Activated naive CD4-positive, alpha-beta T cell treated with anti-CD3 and anti-CD28 coated beads, Interleukin-2, amount 50 U/mL, for 24 hours (primary cell): Measurements from ENCODE around the gene RFXAP.

Source experiments
- H3K27ac Mint-ChIP-seq: one replicate; pipeline ENCODE4 v1.8.0; 2021; ENCODE audit warnings: mild to moderate bottlenecking, mixed read lengths
- H3K27me3 Mint-ChIP-seq: one replicate; pipeline ENCODE4 v1.8.0; 2021; ENCODE audit warnings: mixed read lengths
- H3K36me3 Mint-ChIP-seq: one replicate; pipeline ENCODE4 v1.8.0; 2021; ENCODE audit warnings: mixed read lengths
- H3K4me1 Mint-ChIP-seq: one replicate; pipeline ENCODE4 v1.8.0; 2021; ENCODE audit warnings: mixed read lengths
- H3K4me3 Mint-ChIP-seq: one replicate; pipeline ENCODE4 v1.8.0; 2021; ENCODE audit warnings: mild to moderate bottlenecking, mixed read lengths
- H3K9me3 Mint-ChIP-seq: one replicate; pipeline ENCODE4 v1.8.0; 2021; ENCODE audit warnings: mixed read lengths

RFXAP gene

DNA sequence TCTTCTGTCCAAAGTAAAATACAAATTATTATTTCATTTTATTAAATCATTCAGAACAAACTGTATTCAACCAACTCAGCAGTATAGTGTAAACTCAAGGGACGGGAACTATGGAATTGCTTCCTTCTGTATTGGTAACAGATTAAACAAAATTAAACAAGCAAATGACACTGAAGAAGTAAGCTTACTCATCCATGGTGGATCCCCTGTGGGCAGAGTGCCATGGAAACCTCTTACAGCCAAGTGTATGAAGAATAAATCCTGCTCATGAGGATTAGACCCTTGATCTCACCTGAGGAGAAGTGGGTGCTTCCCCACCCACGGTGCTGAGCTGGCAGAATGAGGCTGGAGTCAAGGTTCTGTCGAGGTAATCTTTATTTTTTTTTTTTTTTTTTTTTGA is 18.0 kb upstream of the RFXAP start:
- no peaks in the 10 kb centered on the region for H3K4me1 Mint-ChIP-seq
- peaks cover 19% of the 10 kb centered on the region for H3K27me3 Mint-ChIP-seq
- H3K27ac Mint-ChIP-seq = no peak overlapping the region
- H3K9me3 Mint-ChIP-seq = no peaks in the 10 kb centered on the region
- no peak overlapping the region for H3K4me3 Mint-ChIP-seq
- H3K36me3 Mint-ChIP-seq = no peaks in the 10 kb centered on the region

DNA sequence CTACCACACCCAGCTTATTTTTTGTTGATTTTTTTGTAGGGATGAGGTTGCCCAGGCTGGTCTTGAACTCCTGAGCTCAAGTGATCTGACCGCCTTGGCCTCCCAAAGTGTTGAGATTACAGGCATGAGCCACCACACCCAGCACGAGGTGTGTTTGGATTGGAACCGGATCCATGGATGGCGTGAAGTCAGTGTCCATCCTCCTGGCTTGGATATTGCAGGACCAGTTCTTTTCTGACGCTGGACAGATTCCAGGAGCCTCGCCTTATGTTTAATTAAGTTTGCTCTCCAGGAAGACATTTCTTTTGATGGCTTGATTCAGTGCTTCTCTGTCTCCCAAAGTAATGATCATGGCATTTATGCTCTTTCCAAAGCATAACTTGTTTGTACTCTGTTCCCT is 14.4 kb upstream of the RFXAP start:
- H3K27me3 Mint-ChIP-seq = peaks cover 22% of the 10 kb centered on the region
- no peaks in the 10 kb centered on the region for H3K9me3 Mint-ChIP-seq
- H3K36me3 Mint-ChIP-seq = no peaks in the 10 kb centered on the region
- H3K4me1 Mint-ChIP-seq = no peaks in the 10 kb centered on the region
- H3K4me3 Mint-ChIP-seq = no peak overlapping the region
- H3K27ac Mint-ChIP-seq = no peak overlapping the region

DNA sequence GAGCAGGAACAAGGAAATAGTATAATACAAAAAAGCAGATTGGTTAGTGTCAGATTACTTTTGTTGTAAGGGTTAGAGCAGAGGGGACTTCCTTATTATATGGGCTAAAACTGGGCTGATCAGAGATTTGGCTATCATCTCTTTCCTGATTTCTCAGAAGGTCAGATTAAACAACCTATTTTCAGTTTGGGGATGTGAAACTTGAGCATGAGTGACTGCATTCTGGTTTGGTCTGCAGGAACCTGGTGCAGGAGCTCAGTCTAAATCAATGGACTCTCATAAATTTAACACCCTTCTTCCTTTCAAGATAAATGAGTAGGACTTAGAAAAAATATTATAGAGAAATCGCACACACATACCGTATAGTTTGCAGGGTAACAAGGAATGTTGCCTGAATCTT is 12.9 kb upstream of the RFXAP start:
- H3K4me1 Mint-ChIP-seq = no peaks in the 10 kb centered on the region
- no peaks in the 10 kb centered on the region for H3K9me3 Mint-ChIP-seq
- H3K4me3 Mint-ChIP-seq = no peak overlapping the region
- H3K36me3 Mint-ChIP-seq = no peaks in the 10 kb centered on the region
- H3K27ac Mint-ChIP-seq = no peak overlapping the region
- peaks cover 27% of the 10 kb centered on the region for H3K27me3 Mint-ChIP-seq

DNA sequence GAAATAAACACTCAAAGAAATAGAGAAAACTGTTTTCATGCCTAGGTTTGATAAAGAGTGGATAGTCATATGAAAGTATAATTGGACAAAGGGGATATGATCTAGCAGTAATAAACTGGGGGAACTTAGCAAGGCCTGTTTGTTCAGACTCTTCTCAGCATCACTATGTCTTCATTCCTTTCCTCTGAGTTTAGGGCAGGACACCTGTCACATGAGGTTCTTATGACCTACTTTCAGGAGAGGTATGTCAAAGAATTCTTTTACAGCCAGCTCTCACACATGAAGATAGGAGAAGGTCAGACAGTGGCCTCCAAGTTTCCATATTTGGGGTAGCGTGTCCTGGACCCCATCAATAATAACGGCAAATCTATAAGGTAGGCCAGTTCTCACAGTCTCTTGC is 11.4 kb upstream of the RFXAP start:
- Mint-ChIP-seq H3K27ac (no peak overlapping the region), H3K4me3 (no peak overlapping the region), H3K27me3 (peaks cover 26% of the 10 kb centered on the region), H3K4me1 (no peaks in the 10 kb centered on the region), H3K36me3 (no peaks in the 10 kb centered on the region), H3K9me3 (no peaks in the 10 kb centered on the region)

DNA sequence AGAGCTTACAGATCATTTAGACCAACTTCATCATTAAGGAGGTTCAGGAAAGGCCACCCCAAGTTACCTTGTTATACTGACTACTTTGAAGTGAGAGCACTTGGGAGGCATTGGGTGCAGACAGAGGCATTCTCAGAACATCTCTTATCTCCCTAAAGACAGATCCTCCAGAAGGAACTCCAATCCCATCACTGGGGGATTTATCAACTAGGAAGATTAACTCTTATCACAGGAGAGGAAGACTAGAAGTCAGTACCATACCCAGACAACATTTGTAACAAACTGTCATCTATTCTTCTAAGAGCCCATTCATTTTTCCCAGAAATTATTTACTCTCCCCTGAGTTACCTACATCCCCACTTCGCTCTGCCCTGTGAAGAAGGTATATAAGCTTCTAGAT is 5.8 kb upstream of the RFXAP start:
- Mint-ChIP-seq H3K27ac (no peak overlapping the region), H3K36me3 (no peaks in the 10 kb centered on the region), H3K4me1 (peaks cover 6% of the 10 kb centered on the region), H3K4me3 (no peak overlapping the region), H3K27me3 (peaks cover 7% of the 10 kb centered on the region), H3K9me3 (no peaks in the 10 kb centered on the region)

DNA sequence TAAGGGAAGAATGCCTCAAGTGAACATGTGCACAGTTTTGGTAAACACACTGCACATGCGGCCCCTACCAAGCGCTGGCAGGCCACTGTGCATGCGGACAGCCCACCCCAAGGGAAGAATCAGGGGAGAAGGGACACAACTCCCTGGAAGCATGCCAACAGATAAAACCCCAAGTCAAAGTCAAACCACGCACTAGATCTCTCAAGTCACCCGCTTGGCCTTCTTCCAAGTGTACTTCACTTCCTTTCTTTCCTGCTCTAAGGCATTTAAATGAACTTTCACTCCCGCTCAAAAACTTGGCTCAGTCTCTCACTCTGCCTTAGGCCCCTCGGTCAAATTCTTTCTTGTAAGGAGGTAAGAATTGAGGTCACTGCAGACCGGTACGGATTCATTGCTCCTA is 4.6 kb upstream of the RFXAP start:
- Mint-ChIP-seq H3K4me3 (no peak overlapping the region), H3K36me3 (no peaks in the 10 kb centered on the region), H3K27ac (no peak overlapping the region), H3K27me3 (peaks cover 7% of the 10 kb centered on the region), H3K9me3 (no peaks in the 10 kb centered on the region), H3K4me1 (peaks cover 13% of the 10 kb centered on the region)

DNA sequence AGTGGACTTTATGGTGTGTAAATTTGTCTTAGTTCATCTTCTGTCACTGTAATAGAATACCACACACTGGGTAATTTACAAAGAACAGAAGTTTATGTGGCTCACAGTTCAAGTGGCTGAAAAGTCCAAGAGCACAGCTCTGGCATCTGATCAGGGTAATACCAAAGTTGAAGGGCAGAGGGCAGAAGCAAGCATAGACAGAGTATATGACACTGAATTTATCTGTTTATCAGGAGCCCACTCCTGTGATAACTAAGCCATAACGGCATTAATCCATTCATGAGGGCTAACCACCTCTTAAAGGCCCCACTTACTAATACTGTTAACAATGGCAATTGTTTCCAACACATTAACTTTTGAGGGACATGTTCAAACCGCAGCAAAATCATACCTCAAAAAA is 4.0 kb upstream of the RFXAP start:
- Mint-ChIP-seq H3K4me1 (peaks cover 18% of the 10 kb centered on the region), H3K27ac (no peak overlapping the region), H3K4me3 (no peak overlapping the region), H3K36me3 (no peaks in the 10 kb centered on the region), H3K27me3 (peaks cover 5% of the 10 kb centered on the region), H3K9me3 (no peaks in the 10 kb centered on the region)

DNA sequence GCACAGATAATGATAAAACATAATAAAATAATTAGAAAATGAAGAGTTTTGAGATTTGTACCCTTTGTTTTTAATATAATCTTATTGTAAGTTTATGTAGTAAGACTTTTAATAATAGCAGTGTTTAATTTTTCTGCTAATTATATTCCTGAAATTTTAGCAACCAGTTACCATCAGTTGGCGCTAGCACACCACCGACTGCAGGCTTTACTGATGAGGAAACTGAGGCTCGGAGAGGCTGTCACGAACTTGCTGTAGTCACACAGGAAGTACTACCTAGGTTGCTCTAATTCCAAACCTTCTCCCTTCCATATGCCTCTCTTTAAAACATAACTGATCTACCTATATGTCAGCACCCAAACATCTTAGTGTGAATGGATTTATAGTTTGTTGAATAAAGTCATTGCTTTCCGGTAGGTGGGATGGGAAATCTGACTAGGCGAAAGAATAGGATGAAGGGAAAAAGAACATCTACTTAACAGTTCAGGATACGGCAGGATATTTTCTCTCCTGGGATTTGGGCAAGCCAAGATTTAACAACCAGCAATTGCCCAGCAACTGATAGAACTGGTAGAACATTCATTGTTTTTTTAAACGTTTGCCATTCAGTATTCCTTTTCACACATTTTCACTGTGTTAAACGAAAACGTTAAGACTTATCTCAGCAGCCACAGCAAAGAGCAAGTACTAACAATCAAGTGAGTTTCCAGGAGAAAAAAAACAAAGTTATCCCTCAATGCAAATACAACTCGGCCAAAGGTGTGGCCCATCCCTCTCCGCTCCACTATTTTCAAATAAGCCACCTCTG is 822 bp upstream of the RFXAP start:
- Mint-ChIP-seq H3K27ac (peak overlapping the region; percentile 79), H3K36me3 (peaks cover 2% of the 10 kb centered on the region), H3K27me3 (no peaks in the 10 kb centered on the region), H3K4me3 (peak overlapping the region; percentile 89), H3K4me1 (peaks cover 43% of the 10 kb centered on the region), H3K9me3 (no peaks in the 10 kb centered on the region)

DNA sequence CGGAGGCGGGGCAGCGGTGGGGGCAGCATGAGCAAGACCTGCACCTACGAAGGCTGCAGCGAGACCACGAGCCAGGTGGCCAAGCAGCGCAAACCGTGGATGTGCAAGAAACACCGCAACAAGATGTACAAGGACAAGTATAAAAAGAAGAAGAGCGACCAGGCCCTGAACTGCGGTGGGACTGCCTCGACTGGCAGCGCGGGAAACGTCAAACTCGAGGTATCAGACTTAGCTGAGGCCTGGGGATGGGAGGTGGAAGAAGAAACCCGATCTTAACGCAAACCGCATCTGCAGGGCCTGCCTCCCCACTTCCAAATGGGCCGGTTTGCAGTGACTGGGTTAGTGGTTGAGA is 693 bp downstream of the RFXAP start:
- peaks cover 3% of the 10 kb centered on the region for H3K36me3 Mint-ChIP-seq
- H3K27me3 Mint-ChIP-seq = no peaks in the 10 kb centered on the region
- H3K4me3 Mint-ChIP-seq = peak overlapping the region; percentile 89
- H3K4me1 Mint-ChIP-seq = peaks cover 58% of the 10 kb centered on the region
- H3K27ac Mint-ChIP-seq = peak overlapping the region; percentile 70
- no peaks in the 10 kb centered on the region for H3K9me3 Mint-ChIP-seq

DNA sequence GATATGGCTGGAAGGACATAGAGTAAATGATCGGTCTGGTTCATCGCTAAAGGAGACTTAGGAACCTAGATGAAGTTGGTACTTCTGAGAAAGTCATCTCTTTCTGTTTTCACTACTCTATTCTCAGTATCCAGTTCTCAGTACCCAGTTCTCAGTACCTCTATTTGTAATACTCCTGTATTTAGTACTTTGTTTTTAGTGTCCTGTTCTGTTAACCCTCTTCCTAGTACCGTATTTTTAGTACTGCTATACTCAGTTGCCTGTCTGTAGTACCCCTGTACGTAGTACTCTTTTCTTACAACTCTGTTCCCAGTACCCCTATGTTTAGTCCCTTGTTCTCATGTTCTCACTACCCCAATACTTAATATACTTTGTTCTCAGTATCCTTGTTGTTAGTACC is 1.2 kb downstream of the RFXAP start:
- no peaks in the 10 kb centered on the region for H3K27me3 Mint-ChIP-seq
- H3K4me1 Mint-ChIP-seq = peaks cover 63% of the 10 kb centered on the region
- H3K4me3 Mint-ChIP-seq = peak overlapping the region; percentile 89
- peaks cover 3% of the 10 kb centered on the region for H3K36me3 Mint-ChIP-seq
- H3K27ac Mint-ChIP-seq = peak overlapping the region; percentile 70
- no peaks in the 10 kb centered on the region for H3K9me3 Mint-ChIP-seq

DNA sequence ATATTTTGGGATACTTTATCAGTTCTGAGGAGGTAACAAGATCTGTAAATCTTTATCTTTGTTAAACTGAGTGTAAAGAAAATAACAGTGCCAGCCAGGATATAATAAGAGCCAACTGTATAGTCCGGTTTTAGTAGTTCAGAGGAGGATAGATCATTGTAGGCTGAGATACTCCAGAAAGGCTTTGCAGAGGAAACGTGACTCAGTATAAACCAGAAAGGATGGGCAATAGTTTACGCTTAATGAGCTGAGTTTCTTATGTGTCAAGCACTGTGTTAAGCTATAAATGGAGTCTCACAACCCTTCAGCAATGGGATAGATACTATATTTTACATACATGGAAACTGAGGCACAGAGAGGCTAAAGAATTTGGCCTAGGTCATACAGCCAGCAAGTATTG is 3.8 kb downstream of the RFXAP start:
- peaks cover 3% of the 10 kb centered on the region for H3K36me3 Mint-ChIP-seq
- peaks cover 59% of the 10 kb centered on the region for H3K4me1 Mint-ChIP-seq
- no peaks in the 10 kb centered on the region for H3K9me3 Mint-ChIP-seq
- peak overlapping the region; percentile 48 for H3K27ac Mint-ChIP-seq
- H3K4me3 Mint-ChIP-seq = no peak overlapping the region
- H3K27me3 Mint-ChIP-seq = no peaks in the 10 kb centered on the region

DNA sequence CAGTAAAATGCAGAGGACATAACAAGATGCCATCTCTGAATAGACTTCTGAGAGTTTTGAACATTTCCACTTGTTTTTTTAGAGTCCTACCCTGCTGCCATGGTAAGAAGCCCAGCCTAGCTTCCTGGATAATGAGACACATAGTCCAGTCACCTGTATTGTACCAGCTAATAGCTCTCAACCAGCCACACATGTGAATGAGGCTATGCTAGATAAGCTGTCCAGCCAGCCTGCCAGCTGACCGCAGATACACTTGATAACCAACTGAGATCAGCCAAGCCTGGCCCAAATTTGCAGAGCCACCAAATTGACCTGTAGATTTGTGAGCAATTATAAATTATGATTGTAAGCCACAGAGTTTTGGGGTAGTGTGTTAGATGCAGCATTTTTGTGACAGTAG is 10.7 kb downstream of the RFXAP start:
- peaks cover 5% of the 10 kb centered on the region for H3K4me1 Mint-ChIP-seq
- H3K9me3 Mint-ChIP-seq = no peaks in the 10 kb centered on the region
- H3K27me3 Mint-ChIP-seq = no peaks in the 10 kb centered on the region
- H3K4me3 Mint-ChIP-seq = no peak overlapping the region
- H3K36me3 Mint-ChIP-seq = peaks cover 5% of the 10 kb centered on the region
- H3K27ac Mint-ChIP-seq = peak overlapping the region; percentile 35

DNA sequence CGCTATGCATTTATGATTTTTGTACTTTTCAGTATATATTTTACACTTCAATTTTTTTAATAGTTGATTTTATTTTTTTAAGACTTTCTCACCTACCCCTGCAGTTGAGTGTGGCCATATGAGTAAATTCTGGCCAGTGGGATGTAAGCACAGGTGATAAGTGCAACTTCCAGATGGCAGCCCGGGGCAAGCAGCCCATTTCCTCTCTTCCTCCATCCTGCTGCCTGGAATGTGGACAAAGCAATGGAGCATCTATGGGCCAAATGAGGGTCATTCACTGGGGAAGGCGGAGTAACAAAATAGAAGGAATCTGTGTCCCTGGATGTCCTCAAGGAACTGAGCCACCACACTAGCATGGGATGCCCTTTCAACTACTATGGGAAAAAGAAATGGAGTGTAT is 12.3 kb downstream of the RFXAP start:
- peaks cover 5% of the 10 kb centered on the region for H3K36me3 Mint-ChIP-seq
- H3K4me3 Mint-ChIP-seq = no peak overlapping the region
- H3K27ac Mint-ChIP-seq = no peak overlapping the region
- no peaks in the 10 kb centered on the region for H3K27me3 Mint-ChIP-seq
- no peaks in the 10 kb centered on the region for H3K9me3 Mint-ChIP-seq
- no peaks in the 10 kb centered on the region for H3K4me1 Mint-ChIP-seq

DNA sequence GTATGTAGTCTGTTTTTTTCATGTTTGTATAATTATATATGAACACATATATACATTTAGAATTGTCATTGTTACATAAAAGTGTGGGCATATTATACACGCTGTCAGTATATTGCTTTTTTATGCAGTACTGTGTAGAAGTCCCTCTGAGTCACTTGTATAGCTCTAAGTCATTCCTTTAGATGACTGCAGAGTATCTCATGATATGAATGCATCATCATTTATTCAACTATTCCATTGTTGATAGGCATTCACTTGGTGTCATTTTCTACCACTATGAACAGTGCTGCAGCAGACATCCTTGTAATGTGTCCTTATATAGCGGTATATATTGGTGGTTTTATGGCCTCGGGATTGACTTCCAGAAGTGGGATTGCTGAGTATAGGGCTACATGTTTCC is 15.3 kb downstream of the RFXAP start:
- no peak overlapping the region for H3K27ac Mint-ChIP-seq
- no peaks in the 10 kb centered on the region for H3K27me3 Mint-ChIP-seq
- H3K4me3 Mint-ChIP-seq = no peak overlapping the region
- no peaks in the 10 kb centered on the region for H3K9me3 Mint-ChIP-seq
- H3K4me1 Mint-ChIP-seq = no peaks in the 10 kb centered on the region
- H3K36me3 Mint-ChIP-seq = peaks cover 4% of the 10 kb centered on the region

DNA sequence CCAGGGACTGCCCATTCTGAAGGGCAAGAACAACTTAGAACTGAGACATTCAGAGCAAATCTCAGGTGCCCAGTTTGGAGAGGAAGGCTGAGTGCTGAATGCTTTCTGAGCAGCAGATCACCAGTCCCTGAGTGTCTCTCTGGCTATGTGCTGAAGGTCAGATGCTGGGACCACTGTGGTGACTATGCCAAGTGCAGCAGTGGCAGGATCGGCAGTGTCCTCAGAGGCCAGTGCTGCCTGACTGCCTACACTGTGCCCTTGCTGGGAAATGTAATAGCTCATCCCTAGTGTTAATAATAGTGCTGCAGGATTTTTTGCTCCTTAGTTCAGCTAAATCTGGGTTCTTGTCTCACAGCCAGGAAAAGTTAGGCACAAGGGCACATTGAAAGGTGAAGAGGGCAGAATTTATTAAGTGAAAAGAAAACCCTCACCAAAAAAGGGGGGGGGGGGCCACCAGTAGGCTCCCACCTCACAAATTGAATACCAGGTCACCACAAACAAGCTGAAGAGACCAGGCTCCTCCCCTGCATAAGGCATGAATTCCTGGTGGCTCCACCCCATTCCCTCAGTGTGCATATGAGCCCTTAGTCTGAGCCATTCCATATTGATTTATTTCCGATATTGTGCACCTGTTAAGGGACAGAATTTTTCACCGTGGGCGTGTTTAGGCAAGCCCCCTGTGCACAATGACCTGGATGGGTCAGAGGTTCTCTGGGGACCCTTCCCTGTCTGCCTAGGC is 18.5 kb downstream of the RFXAP start:
- Mint-ChIP-seq H3K36me3 (peaks cover 2% of the 10 kb centered on the region), H3K27ac (no peak overlapping the region), H3K4me1 (no peaks in the 10 kb centered on the region), H3K27me3 (no peaks in the 10 kb centered on the region), H3K9me3 (no peaks in the 10 kb centered on the region), H3K4me3 (no peak overlapping the region)

DNA sequence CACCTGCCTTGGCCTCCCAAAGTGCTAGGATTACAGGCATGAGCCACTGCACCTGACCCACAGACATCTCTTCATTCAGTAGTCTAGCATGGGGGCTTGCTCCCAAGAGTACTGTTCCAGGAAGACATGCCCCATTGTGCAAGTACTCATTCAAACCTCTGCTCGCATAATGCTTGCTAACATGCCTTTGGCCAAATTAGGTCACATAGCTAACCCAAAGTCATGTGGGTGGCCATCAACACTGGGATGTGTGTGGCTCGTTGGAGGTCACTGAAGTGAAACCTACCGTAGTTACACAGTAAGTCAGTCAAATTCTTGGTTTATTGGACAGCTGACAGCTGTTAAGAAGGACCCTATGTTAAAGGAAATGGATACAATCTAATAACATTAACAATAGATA is 20.3 kb downstream of the RFXAP start:
- Mint-ChIP-seq H3K4me1 (no peaks in the 10 kb centered on the region), H3K9me3 (no peaks in the 10 kb centered on the region), H3K27ac (no peak overlapping the region), H3K27me3 (no peaks in the 10 kb centered on the region), H3K4me3 (no peak overlapping the region), H3K36me3 (no peaks in the 10 kb centered on the region)
